ENCODE results near the gene EPSTI1.
"Not testable (repeated sequence)": the region's sequence is repeated elsewhere in the genome, so short reads cannot be mapped to it uniquely, and the experiment has no call there.

EPSTI1 gene

DNA sequence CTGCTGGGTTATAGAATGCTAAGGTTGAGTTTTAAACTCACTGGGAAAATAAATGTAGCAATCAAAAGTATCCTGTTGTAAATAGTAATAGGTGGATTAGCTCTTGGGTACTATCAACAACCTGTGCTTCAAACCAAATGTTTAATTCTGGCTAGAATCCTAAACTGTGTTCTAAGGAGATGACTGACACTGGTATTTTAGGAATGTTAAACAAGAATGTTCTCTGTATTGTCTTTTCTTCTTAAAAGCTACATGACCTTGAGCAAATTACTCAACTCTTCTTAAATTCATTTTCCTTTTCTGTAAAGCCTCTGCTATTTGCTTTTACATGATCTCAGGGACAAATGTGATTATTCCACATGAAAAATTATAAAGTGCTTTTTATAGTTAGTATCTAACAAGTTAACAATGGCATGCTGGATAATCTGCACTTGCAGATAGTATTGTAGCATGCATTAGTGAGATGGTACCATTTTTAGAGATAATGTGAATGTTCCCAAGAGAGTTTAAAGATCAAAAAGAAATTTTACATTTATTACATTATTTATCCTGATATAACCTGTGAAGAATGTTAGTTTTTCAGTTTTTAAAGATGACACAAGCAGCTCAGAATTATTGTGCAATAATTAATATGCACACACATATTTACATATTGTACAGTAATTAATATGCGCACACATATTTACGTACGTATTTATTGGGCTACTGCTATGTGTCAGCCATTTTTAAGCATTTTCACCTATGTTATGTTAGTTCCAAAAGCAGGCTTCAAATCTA, 13.6 kb upstream of the EPSTI1 start:
- DNase-seq, result no peak

DNA sequence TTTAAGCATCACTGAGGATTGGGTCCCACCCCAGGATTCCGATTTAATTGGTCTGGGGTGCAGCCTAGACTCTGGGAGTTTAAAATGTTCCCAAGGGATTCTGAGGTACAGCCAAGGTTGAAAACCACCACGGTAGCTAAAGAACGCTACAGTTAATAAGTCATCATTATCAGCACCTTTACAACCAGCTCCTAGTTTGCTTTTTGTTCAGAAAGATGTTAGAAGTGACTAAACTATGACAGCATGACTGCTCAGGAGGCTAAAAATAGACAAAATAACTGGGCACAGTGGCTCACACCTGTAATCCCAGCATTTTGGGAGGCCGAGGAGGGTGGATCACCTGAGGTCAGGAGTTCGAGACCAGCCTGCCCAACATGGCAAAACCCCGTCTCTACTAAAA, 11.7 kb upstream of the EPSTI1 start:
- no peak for DNase-seq

DNA sequence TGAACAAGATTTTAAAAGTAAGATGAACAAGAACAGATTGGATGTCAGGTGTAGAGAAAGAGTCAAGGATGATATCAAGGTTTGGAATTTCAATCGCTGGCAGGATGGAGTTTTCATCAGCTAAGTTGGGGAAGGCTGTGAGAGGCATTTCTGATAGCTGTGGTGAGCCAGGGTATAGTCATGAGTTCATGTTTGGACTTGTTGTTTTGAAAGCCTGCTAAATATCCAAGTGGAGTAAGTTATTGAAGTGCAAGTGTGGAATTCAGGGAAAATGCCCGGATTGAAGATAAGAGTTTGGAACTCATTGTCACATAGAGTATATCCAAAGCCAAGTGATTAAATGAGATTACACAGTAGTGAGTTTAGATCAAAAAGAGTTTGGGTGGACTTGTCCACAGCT, 11.0 kb upstream of the EPSTI1 start:
- no peak for DNase-seq

DNA sequence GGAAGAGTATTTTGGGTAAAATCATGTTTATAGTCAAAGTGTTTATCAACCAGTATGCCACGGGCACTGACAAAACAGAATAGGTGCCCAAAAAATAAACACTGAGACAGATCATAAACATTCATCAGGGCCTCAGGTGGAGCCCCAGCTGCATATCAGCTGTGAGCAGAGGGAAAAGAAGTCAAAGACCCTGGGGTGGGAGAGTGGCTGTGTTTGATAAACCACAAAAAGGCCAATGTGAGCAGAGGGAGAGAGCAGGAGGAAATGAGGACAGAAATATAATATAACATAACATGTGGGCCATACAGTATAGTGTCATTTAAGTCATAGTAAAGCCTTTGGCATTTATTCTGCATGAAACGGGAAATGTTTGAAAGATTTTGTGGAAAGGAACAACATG, 10.0 kb upstream of the EPSTI1 start:
- no peak for DNase-seq

DNA sequence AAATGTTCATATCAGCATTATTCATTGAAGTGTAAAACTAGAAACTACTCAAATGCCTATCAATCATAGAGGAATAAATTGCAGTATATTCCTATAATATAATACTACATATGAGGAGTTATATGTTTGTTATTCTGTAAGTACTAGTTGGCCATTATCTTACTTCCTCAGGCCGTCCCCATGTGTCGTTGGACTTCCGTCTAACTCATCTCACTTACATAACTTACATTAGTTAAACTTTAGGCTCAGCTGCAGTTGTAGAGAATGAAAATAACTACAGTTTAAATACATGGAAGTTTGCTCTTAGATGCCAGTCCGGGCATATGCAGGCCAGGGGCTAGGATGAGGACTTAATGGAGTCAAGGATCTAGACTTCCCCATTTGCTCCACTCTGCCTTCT, 8.6 kb upstream of the EPSTI1 start:
- no peak for DNase-seq

DNA sequence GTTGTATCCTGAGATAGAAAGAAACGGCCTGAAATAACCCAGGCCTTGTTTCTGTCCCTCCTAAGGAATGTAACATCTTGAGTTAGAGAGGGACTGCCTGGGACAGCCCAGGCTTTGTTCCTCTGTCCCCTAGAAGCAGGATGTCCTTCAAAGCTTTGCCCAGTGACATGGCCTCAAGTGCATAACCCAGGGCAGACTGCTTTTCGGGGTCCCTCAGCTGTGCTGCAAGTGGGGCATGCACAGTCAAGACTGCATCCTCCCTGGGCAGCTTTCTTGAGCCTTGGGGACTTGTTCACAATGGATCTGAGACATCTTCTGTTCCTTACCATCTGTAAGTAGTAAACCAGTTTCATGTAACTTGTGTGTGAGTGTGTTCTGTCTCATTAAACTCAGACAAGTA, 7.5 kb upstream of the EPSTI1 start:
- DNase-seq, result no peak

DNA sequence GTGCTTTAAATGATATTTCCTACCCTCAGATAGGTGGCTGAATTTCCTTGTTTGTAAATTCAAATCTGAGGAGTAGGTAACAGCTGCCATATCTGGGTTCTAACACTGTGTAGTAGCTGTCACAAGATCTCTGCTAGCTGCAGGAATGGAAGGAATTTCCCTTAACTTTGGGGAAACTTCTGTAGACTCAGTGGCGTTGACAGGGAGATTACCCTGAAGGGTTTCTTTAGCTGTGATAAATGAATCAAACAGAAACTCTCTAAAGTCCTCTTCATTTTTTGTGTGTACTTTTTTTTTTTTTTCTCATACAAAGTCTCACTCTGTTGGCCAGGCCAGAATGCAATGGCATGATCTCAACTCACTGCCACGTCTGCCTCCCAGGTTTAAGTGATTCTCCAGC, 5.3 kb upstream of the EPSTI1 start:
- DNase-seq, result no peak

DNA sequence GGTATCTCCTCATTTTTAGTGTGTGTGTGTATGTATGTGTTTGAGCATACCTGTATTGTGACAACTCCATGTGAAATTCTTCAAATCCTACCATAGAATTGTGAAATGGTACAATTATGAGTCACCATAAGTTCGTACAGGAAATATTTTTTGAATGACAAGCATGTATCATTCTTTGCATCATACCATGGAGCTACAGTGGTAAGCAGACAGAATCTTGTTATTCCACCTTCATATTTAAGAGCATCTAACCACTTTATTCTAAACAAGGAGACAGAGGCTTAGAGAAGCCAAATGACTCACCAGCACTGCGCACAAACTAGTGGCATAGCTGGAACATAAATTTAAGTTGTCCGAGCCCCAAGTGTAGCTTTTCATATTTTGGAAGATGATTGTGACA, 4.5 kb upstream of the EPSTI1 start:
- no peak for DNase-seq

DNA sequence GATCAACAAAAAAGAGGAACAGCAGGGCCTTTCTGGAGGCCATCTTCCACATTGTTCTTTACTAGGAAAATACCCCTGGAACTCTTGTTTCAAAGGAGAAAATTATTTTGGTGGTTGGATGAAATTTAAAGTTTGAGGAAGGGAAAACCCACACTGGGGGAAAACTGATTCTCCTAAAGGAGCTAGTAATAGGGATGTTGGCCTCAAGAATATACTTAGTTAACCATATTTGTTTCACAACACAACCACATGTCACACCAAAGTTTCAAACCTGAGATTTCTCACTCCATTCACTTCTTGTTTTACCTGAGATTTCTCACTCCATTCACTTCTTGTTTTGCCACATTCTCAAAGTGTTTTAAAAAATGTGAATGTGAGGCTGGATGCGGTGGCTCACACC, 2.8 kb upstream of the EPSTI1 start:
- DNase-seq, result no peak

DNA sequence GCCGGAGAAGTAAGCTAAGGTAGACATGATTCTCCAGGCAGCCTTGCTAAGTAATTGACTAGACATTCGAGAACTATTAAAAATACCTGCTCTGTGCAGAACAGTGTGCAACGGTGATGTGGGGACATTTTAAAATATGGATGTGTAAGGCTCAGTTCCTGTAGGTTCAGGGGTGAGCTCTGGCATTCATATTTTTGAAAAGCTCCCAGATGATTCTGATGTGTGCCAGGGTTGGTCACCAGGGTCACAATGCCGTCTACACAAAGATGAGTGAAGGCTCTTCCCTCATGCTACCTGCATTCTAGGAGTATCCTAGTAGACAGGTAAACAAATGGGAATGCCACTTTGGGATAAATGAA, 702 bp upstream of the EPSTI1 start:
- DNase-seq, result no peak

DNA sequence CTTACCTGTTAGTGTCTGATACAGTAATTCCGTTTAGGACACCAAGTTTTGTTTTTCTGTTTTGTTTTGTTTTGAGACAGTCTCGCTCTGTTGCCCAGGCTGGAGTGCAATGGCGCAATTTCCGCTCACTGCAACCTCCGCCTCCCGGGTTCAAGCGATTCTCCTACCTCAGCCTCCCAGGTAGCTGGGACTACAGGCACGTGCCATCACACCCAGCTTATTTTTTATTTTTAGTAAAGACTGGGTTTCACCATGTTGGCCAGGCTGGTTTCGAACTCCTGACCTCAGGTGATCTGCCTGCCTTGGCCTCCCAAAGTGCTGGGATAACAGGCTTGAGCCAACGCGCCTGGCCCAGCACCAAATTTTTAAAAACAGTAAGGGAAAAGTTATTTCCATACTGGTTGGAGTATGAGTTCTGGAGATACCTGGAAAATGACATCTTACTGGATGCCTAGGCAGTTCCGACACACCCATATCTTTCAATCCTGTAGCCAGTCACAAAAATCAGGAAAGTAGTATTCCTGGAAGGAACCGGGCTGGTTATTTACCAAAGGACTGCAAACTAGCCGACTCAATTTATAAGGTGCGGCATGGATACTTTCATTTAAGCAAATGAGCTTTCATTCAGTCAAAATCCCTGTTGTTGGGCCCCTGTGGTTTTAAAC, 676 bp downstream of the EPSTI1 start:
- DNase-seq, result not testable (repeated sequence)

DNA sequence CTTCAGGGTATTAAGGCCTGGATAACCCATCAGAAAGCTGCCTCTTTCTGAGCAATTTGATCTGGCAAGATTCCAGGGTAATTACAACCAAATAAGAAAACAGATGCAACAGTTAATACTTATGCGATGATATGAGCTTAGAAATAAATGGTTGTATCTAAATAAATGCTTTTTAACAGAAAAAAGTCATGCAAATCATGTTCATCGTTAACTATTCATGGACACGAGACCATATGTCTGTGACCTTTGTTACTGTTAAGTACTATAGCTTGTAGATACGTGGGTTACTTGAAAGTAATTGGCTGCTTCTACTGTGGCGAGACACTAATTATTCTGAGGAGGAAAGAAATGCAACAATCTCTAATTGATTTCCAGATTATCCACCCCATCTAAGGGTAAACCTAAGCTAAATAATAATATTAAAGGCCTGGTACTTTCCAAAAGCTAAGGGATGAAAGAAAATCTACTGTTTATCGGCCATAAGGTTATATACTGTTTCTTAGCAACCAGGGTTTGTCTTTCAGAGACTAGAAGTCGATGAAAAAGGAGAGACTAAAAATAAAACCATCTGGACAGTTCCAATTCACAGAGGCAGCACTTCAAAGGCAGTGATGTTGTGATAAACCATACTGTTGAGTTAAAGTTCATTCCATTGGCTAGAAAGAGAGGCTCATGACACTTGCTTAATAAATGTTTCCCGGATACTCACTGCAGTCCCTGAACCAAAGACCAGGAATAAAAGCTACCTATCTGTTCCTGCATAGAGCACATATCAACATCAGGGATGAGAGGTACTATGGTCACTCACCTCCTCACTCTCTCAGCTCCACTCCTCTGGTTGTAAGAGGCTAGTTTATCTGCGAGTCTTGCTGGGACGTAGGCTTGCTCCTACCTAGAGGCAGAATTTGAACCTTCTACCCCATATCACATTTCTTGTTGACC, 1.5 kb downstream of the EPSTI1 start:
- DNase-seq, result no peak

DNA sequence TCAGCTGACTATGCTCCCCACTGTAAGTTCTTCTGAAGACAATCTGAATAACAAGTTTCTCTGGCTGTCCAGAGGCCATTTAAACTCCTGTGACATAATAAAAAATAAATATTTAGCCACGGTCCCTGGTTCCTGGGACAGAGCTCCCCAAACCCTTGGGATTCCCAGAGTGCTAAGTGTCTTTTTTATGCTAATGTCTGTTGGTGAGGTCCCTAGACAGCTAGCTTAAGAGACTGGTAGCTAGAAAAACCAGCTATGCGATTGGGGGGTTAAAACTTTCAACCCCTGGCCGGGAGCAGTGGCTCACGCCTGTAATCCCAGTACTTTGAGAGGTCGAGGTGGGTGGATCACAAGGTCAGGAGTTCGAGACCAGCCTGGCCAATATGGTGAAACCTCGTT, 5.9 kb downstream of the EPSTI1 start:
- DNase-seq, result no peak

DNA sequence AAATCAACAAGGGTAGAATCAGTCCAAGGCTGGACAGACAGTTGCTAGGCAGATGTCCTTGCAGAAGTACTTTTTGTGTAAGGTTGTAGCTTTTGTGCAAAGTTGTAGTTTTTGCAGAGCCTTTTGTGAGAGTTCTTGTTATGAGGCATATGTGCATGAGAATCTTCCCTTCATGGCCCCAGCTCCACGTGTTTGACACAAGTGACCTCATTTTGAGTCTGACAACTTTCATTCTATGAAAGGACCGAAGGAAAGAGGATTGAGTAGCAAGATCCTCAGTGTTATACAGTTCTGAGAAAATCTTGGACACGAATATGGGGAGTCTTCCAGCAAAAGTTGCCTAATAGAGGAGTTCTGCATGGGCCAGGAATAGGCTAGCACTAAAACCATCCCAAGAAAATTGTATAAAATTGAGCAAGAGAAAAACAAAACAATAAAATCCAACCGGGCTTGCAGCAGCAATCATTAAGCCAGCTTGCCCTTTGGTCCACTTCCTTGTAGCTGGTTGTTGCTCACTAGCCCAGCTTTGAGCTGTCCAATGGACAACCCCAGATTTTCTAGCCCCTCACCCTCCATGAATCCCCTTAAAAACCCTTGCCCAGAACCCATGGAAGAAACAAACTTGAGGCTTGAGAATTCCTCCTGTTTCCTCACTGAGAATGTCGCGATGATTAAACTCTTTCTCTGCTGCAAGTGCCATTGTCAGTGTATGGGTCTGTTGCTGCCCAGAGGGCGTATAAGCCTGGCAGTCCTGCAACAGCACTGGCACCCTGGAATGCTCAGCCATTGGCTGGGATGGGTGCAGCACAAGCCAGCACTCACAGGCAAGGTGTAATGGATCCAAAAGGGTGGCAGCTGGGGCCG, 6.5 kb downstream of the EPSTI1 start:
- no peak for DNase-seq

DNA sequence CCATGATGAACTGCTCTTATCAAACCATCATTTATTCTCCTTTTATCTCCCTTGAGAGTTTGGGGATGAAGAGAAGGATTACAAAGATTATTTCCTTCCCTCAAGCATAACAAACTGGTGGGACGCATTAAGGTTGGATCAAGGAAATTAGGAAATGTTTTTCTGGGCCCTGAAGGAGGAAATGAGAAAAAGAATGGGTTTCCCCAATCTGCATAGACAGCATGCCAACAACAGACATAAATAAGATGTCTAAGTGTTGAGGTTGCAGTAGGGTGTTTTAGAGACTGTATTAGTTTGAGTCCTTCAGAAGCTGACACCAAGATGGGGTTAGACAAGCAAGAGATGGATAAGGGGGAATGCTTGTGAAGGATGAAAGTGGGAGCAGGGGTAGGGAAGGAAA, 7.3 kb downstream of the EPSTI1 start:
- DNase-seq, result no peak

DNA sequence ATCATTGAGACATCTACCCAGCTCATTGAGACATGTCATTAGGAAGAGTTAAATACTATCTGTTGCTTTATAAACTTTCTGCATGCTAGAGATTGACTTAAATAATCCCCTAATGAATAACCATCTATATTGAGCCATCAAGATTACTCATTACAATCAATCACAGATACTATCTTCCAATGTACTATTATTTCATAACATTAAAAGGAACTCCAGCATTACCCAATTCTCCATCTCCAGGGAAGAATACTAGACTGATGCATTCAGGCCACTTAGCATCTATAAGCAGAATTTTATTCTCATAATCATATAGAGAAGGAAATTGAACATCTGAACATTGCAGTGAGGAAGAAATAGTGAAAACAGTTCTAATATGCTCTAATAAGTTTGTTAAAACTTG, 8.0 kb downstream of the EPSTI1 start:
- no peak for DNase-seq

DNA sequence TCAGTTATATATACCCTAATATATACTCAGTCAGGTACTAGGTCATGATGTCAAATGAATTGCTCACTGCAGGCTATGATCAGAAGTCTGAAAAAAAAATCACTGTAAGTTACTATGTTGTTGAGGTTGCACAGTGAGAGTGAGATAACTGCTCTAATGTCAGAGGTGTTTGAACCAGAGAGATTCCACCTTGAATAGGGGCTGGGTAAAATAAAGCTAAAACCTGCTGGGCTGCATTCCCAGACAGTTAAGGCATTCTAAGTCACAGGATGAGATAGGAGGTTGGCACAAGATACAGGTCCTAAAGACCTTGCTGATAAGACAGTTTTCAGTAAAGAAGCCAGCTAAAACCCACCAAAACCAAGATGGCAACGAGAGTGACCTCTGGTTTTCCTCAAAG, 10.2 kb downstream of the EPSTI1 start:
- DNase-seq, result no peak

DNA sequence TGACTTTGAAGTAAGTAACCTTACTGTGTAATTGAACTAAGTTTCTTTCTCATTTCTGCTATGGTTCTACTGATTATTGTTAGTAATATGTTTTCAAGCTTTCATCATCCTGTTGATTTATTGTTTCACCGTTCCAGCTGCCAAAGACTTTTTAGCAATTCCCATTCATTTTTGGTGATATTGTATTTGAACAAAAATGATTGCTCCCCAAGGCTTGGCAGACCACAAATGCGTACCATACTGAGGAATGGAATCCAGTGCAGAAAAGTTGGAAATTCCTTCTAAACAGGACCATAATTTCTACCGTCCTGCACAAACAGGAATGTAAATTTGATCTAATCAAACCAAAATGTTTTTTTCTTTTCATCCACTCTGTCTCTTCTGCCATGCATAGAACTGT, 10.7 kb downstream of the EPSTI1 start:
- no peak for DNase-seq

DNA sequence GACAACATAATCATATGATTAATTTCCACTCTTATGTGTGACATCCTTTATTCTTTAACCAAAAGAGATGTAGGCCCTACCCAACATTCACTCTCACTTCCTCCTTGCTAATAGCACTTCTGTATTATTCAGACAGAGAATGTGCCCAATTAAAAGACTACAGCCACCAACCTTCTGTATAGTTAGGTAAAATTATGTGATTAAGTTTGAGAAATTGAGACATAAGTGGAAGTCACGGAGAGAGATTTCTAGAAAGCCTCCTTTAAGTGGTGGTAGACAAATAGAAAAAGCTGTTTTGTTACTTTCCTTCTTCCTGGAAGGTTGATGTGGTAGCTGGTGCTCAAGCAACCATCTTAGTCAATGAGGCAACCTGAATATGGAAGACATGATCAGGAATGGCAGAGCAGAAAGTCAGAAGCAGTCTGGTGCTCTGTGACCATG, 14.8 kb downstream of the EPSTI1 start:
- DNase-seq, result no peak

DNA sequence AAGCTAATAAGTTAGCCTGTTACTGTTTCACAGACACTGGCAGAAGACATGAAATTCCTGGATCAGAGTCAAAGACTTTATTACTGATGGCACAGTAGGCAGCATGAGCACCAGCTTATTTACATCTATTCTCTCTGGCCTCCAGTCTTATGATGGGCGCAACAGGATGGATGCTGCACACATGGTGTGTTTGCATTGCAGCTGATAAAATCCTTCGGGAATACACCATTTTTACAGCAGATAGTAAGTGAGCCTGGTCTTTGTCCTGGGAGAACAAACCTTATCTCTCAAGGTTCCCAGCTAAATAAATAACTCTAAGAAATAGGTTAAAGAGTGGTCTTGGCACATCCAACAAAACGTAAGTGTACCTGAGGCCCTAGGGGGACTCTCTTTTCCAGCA, 16.0 kb downstream of the EPSTI1 start:
- DNase-seq, result no peak

DNA sequence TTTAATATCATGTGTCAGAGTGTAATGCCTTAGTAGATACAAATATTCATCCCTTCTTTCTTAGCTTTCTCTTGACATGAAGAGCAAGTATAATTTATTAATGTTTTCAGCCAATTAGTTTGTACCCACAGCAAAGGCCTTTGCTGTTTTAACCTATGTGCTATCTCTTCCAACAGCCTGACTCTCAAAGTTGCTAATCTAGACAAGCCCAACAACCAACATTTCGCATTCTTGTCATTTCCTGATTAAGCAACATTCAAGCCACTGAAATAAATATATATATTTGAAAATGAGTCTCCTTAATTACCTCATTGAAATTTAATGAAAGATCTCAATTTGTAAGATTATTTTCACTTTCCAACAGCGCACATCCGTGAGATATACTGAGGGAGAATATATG, 18.5 kb downstream of the EPSTI1 start:
- DNase-seq, result no peak

DNA sequence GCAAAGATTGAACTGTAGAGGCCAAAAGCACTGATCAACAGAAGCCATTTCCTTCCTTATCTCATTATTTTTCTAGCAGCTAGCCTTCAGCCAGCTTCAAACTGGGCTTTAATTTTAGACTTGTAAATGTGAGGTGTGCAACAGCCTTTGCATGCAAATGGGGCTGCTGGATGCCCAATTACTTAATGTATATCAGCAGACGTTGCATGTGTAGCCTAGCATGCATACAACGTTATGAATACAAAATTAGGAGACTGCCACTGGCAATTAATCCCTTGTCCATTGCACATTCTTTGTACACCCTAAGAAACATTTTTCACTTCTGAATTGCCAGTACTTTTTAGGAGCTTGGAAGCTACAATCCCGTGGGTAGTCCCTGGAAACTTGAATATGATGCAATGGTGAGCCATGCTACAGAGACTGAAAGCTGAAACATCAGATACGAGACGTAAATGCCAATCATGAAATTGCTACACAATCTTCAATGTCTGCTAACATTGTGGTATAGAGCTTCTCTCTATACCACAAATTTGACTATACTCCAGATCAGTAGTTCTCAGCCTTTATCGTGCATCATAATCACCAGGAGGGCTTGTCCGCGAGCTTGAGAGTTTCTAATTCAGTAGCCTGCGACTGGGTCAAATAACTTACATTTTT, 20.2 kb downstream of the EPSTI1 start:
- no peak for DNase-seq

Measured in effector CD4-positive, alpha-beta T cell (primary cell).